Testis (tissue), 3 donors: ENCODE results near the gene SYNDIG1. TPM values are rescaled to one million over a fixed set of nuclear protein-coding genes. Genes with fewer than 3 reads are reported as not detected.

ENCODE experiments used
- DNase-seq: peaks from one replicate; pipeline ENCODE4 v3.0.0-alpha.2; 2019
- H3K27ac ChIP-seq, 2 donors: fragments of 200-600 bp; sonication (generic); one replicate each; pipeline ENCODE4 v1.5.1; 2019
- H3K27me3 ChIP-seq: fragments of 200-600 bp; sonication (generic); one replicate; pipeline ENCODE4 v1.5.1; 2019
- H3K36me3 ChIP-seq: fragments of 200-600 bp; sonication (generic); one replicate; pipeline ENCODE4 v1.5.1; 2017; ENCODE audit warnings: low read depth; ENCODE audit errors: missing control alignments
- H3K4me1 ChIP-seq: fragments of 200-600 bp; sonication (generic); one replicate; pipeline ENCODE4 v1.5.1; 2019
- H3K4me3 ChIP-seq, 2 donors: fragments of 200-600 bp; sonication (generic); one replicate each; pipeline ENCODE4 v1.5.1; 2017 to 2019
- H3K9me3 ChIP-seq: fragments of 200-600 bp; sonication (generic); one replicate; pipeline ENCODE4 v1.5.1; 2017
- CTCF ChIP-seq, 3 experiments: fragments of 450-650 bp in 2 of 3; fragments of 200-600 bp in 1 of 3; sonication (generic) in 1 of 3; IDR thresholded peaks; one replicate each; pipeline ENCODE4 v1.5.1; 2016 to 2019; ENCODE audit warnings: antibody characterized with exemption in 3 of 3, mild to moderate bottlenecking in 2 of 3, moderate library complexity in 1 of 3
- POLR2A ChIP-seq: fragments of 450-650 bp; IDR thresholded peaks from one replicate; pipeline ENCODE4 v1.6.1; 2017; ENCODE audit warnings: antibody characterized with exemption, mild to moderate bottlenecking, moderate library complexity
- WGBS, 2 donors: methylation state at CpG; one replicate each; pipeline ENCODE4 v1.1.5; 2018; 5-methylcytosine and 5-hydroxymethylcytosine counted together
- intact Hi-C: fragments of 100-400 bp; cut with DNase I; formaldehyde crosslinking; loops from one replicate; pipeline ENCODE4 v1.15.1; 2023; ENCODE audit warnings: low total_unique reads
- polyA plus RNA-seq: library from polyadenylated mRNA; stranded (reverse); fragments of 350-450 nt; fragmentation: Illumina TruSeq; extraction: RNeasy Lipid Tissue Mini Kit (QIAGEN cat#74804); gene quantifications from one replicate; pipeline ENCODE4 v1.2.3, GENCODE V29; 2014; ENCODE audit warnings: low read depth, low replicate concordance; ENCODE audit not compliant: insufficient read depth
- total RNA-seq, 2 donors: library from RNA; depleted of rRNA; stranded (reverse); fragments of >200 nt; gene quantifications; one replicate each; pipeline ENCODE4 v1.2.3, GENCODE V29; 2016

The SYNDIG1 gene
- total and polyA plus RNA-seq, 3 donors from 2014 or later = 2.1 to 3.2 (median 2.8) TPM

DNA sequence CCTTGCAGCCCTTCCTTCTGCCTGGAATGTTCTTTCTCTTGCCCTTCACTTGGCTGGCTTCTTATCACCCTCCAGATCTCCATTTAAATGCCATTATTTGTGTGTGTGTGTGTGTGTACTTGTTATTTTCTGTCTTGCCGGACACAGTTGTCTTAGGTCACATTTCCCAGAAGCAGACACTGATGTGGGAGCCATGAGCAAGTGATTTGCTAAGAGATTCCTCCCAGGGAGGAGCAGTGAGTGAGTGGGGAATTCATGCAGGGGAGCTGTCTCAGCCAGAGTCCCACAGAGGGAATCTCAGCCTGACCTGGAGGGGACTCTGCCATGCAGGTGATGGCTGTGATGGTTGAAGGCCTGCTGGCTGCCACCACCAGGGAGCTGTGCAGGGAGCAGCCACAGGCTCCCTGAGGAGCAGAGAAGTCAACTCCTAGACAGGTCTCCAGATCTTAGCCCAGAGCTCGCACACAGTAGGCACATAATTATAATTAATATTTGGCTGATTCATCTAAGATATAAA is 96.5 kb downstream of the SYNDIG1 start:
- Histone ChIP-seq H3K36me3 (no peaks in the 10 kb centered on the region), H3K27ac (no peak overlapping the region), H3K9me3 (no peaks in the 10 kb centered on the region), H3K4me3 (no peak overlapping the region), H3K27me3 (no peaks in the 10 kb centered on the region), H3K4me1 (no peaks in the 10 kb centered on the region)
- TF ChIP-seq CTCF (IDR thresholded peaks at IDR 0.05) (no peak), POLR2A (no peak)
- intact Hi-C loops = no loop called here
- 83 to 86% methylated on average over 2 of the region's 2 CpGs for WGBS, 2 donors
- no peak for DNase-seq

- Histone ChIP-seq H3K9me3 (no peaks in the 10 kb centered on the region), H3K4me1 (no peaks in the 10 kb centered on the region), H3K27ac (no peak overlapping the region), H3K36me3 (no peaks in the 10 kb centered on the region), H3K4me3 (no peak overlapping the region), H3K27me3 (no peaks in the 10 kb centered on the region)
- no peak for DNase-seq
- WGBS, 2 donors = 92 to 100% methylated on average over 5 to 6 of the region's 7 CpGs
- intact Hi-C loops = no loop called here
- TF ChIP-seq POLR2A (no peak), CTCF (IDR thresholded peaks at IDR 0.05) (no peak)
Observed at GRCh38 chr20:24566656-24567055, 97.2 kb downstream of the SYNDIG1 start.

DNA sequence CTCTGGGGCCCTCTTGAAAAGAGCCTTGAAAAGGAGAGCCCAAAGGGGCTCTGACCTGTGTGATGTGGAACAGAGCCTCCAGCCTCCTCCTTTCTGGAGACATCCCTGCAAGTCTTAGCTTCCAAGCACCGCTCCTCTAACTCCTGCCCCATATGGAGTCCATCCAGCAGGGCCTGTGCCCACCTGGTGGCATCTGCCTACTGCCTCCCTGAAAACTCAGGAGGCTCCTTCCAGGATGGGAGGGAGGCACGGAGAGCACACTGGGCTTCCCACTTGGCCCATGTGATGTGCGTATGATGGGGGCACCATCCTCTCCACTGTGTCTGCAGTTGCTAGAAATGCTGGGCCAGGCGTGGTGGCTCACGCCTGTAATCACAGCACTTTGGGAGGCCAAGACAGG is 98.1 kb downstream of the SYNDIG1 start:
- no peaks in the 10 kb centered on the region for H3K9me3 ChIP-seq
- no peak for TF ChIP-seq POLR2A
- no peak for TF ChIP-seq CTCF (IDR thresholded peaks at IDR 0.05)
- intact Hi-C loops = no loop called here
- no peaks in the 10 kb centered on the region for H3K36me3 ChIP-seq
- DNase-seq = no peak
- no peaks in the 10 kb centered on the region for H3K27me3 ChIP-seq
- 77 to 93% methylated on average over 4 to 5 of the region's 5 CpGs for WGBS, 2 donors
- H3K27ac ChIP-seq = no peak overlapping the region
- H3K4me1 ChIP-seq = no peaks in the 10 kb centered on the region
- no peak overlapping the region for H3K4me3 ChIP-seq

DNA sequence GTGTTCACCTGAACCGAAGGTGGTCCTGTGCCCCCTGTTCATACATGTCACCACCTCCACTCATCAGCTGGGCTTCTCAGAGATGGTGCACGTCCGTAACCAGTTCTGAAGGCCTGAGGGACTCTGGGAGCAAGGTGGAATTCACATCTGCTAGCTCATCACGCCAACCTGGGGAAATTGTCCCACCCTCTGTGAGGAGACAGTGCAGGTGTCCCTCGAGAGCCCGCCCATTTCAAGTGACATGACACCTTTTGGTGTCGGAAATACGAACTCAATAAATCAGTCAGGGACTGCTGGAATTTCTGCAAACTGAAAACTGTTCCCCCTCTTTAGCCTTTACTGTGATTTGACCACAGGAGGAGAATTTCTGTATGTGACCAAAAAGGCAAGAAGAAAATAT is 99.4 kb downstream of the SYNDIG1 start:
- intact Hi-C loops = no loop called here
- WGBS, 2 donors = 85 to 91% methylated on average over 7 to 8 of the region's 8 CpGs
- Histone ChIP-seq H3K4me3 (no peak overlapping the region), H3K4me1 (no peaks in the 10 kb centered on the region), H3K27me3 (no peaks in the 10 kb centered on the region), H3K9me3 (no peaks in the 10 kb centered on the region), H3K27ac (no peak overlapping the region), H3K36me3 (no peaks in the 10 kb centered on the region)
- TF ChIP-seq POLR2A (no peak), CTCF (IDR thresholded peaks at IDR 0.05) (no peak)
- no peak for DNase-seq

GRCh38 chr20:24571159-24571558 is 101.7 kb downstream of the SYNDIG1 start:
- no peaks in the 10 kb centered on the region for H3K9me3 ChIP-seq
- no peaks in the 10 kb centered on the region for H3K27me3 ChIP-seq
- intact Hi-C loops = no loop called here
- DNase-seq = no peak
- WGBS, 2 donors = 87 to 91% methylated on average over 2 of the region's 2 CpGs
- H3K36me3 ChIP-seq = no peaks in the 10 kb centered on the region
- H3K27ac ChIP-seq = no peak overlapping the region
- TF ChIP-seq POLR2A = no peak
- TF ChIP-seq CTCF (IDR thresholded peaks at IDR 0.05) = no peak
- H3K4me1 ChIP-seq = no peaks in the 10 kb centered on the region
- H3K4me3 ChIP-seq = no peak overlapping the region
